ENCODE data around the gene ADNP2. TPM values are rescaled to one million over a fixed set of nuclear protein-coding genes. Genes with fewer than 3 reads are reported as not detected.

Gene ADNP2
- total RNA-seq, 1 donor from 2014 or later, result 19.2 TPM

- H3K4me1 Mint-ChIP-seq (ENCODE audit: unreplicated experiment), result peaks cover 24% of the 10 kb centered on the region
- no peak for TF ChIP-seq CTCF (IDR thresholded peaks at IDR 0.05)
Observed at GRCh38 chr18:80147418-80148325, 38.6 kb downstream of the ADNP2 start.

GRCh38 chr18:80148326-80149199, 39.5 kb downstream of the ADNP2 start:
- H3K9me3 Mint-ChIP-seq (ENCODE audit: unreplicated experiment), result no peaks in the 10 kb centered on the region
- H3K4me1 Mint-ChIP-seq (ENCODE audit: unreplicated experiment), result peaks cover 18% of the 10 kb centered on the region
- H3K27ac Mint-ChIP-seq (ENCODE audit: unreplicated experiment), result no peak overlapping the region
- no peak for DNase-seq (ENCODE audit: extremely low spot score, unreplicated experiment)
- TF ChIP-seq CTCF (IDR thresholded peaks at IDR 0.05), result no peak
- no peak overlapping the region for H3K4me3 Mint-ChIP-seq (ENCODE audit: unreplicated experiment)
- no peaks in the 10 kb centered on the region for H3K27me3 Mint-ChIP-seq (ENCODE audit: unreplicated experiment)
- H3K36me3 Mint-ChIP-seq (ENCODE audit: unreplicated experiment), result peaks cover 9% of the 10 kb centered on the region

More at GRCh38 chr18:80147418-80148325, 38.6 kb downstream of the ADNP2 start:
- peaks cover 9% of the 10 kb centered on the region for H3K36me3 Mint-ChIP-seq (ENCODE audit: unreplicated experiment)
- H3K4me3 Mint-ChIP-seq (ENCODE audit: unreplicated experiment), result peak overlapping the region; percentile 77
- H3K27me3 Mint-ChIP-seq (ENCODE audit: unreplicated experiment), result no peaks in the 10 kb centered on the region
- H3K27ac Mint-ChIP-seq (ENCODE audit: unreplicated experiment), result peak overlapping the region; percentile 7
- no peaks in the 10 kb centered on the region for H3K9me3 Mint-ChIP-seq (ENCODE audit: unreplicated experiment)
- DNase-seq (ENCODE audit: extremely low spot score, unreplicated experiment), result peak; percentile 84

- Mint-ChIP-seq H3K4me3 (ENCODE audit: unreplicated experiment) (no peak overlapping the region), H3K27me3 (ENCODE audit: unreplicated experiment) (no peaks in the 10 kb centered on the region), H3K4me1 (ENCODE audit: unreplicated experiment) (peaks cover 8% of the 10 kb centered on the region)
Observed at GRCh38 chr18:80149667-80150066, 40.6 kb downstream of the ADNP2 start.

GRCh38 chr18:80154293-80154692, 45.2 kb downstream of the ADNP2 start:
- TF ChIP-seq CTCF (IDR thresholded peaks at IDR 0.05), result peak; percentile 52

More at GRCh38 chr18:80149667-80150066, 40.6 kb downstream of the ADNP2 start:
- H3K36me3 Mint-ChIP-seq (ENCODE audit: unreplicated experiment), result peaks cover 9% of the 10 kb centered on the region
- no peak for TF ChIP-seq CTCF (IDR thresholded peaks at IDR 0.05)
- no peaks in the 10 kb centered on the region for H3K9me3 Mint-ChIP-seq (ENCODE audit: unreplicated experiment)
- no peak overlapping the region for H3K27ac Mint-ChIP-seq (ENCODE audit: unreplicated experiment)
- DNase-seq (ENCODE audit: extremely low spot score, unreplicated experiment), result no peak

More at GRCh38 chr18:80154293-80154692, 45.2 kb downstream of the ADNP2 start:
- no peak overlapping the region for H3K4me3 Mint-ChIP-seq (ENCODE audit: unreplicated experiment)
- peaks cover 3% of the 10 kb centered on the region for H3K36me3 Mint-ChIP-seq (ENCODE audit: unreplicated experiment)
- H3K4me1 Mint-ChIP-seq (ENCODE audit: unreplicated experiment), result peaks cover 3% of the 10 kb centered on the region
- H3K9me3 Mint-ChIP-seq (ENCODE audit: unreplicated experiment), result no peaks in the 10 kb centered on the region
- no peaks in the 10 kb centered on the region for H3K27me3 Mint-ChIP-seq (ENCODE audit: unreplicated experiment)
- H3K27ac Mint-ChIP-seq (ENCODE audit: unreplicated experiment), result no peak overlapping the region
- no peak for DNase-seq (ENCODE audit: extremely low spot score, unreplicated experiment)

Data from osteocyte (in vitro differentiated cells).